Tibial nerve (tissue), 4 donors: Measurements from ENCODE around the gene ITPKB. TPM values are rescaled to one million over a fixed set of nuclear protein-coding genes. Genes with fewer than 3 reads are reported as not detected.

ENCODE experiments used
- DNase-seq, 2 donors: peaks; one replicate each; pipeline ENCODE4 v3.0.0-alpha.2; 2019; ENCODE audit warnings: low spot score in 2 of 2
- H3K27ac ChIP-seq, 4 donors: fragments of 200-600 bp; sonication (generic) in 3 of 4; one replicate each; pipeline ENCODE4 v1.5.1; 2017 to 2019; ENCODE audit warnings: mild to moderate bottlenecking in 1 of 4
- H3K27me3 ChIP-seq, 2 donors: fragments of 200-600 bp; sonication (generic) in 1 of 2; one replicate each; pipeline versions ENCODE4 v1.5.1 to v1.6.0; 2017 to 2019
- H3K36me3 ChIP-seq, 3 donors: fragments of 200-600 bp; sonication (generic); one replicate each; pipeline ENCODE4 v1.5.1; 2018 to 2019
- H3K4me1 ChIP-seq, 4 donors: fragments of 200-600 bp; sonication (generic) in 3 of 4; one replicate each; pipeline ENCODE4 v1.5.1; 2017 to 2019
- H3K4me3 ChIP-seq, 4 donors: fragments of 200-600 bp; sonication (generic) in 3 of 4; one replicate each; pipeline ENCODE4 v1.5.1; 2017 to 2019; ENCODE audit warnings: mild to moderate bottlenecking in 1 of 4, moderate library complexity in 1 of 4
- H3K9me3 ChIP-seq, 4 donors: fragments of 200-600 bp; sonication (generic) in 3 of 4; one replicate each; pipeline ENCODE4 v1.5.1; 2017 to 2019
- CTCF ChIP-seq, 5 experiments: fragments of 200-600 bp in 3 of 5; fragments of 450-650 bp in 2 of 5; sonication (generic) in 3 of 5; IDR thresholded peaks; one replicate each; pipeline ENCODE4 v1.5.1; 2016 to 2019; ENCODE audit warnings: antibody characterized with exemption in 5 of 5, mild to moderate bottlenecking in 3 of 5, moderate library complexity in 2 of 5
- EP300 ChIP-seq, 2 donors: sonication (generic); formaldehyde crosslinking; IDR thresholded peaks; one replicate each; pipeline ENCODE4 v1.6.1; 2017; ENCODE audit warnings: antibody characterized with exemption in 2 of 2, mild to moderate bottlenecking in 1 of 2
- POLR2A ChIP-seq, 2 donors: fragments of 450-650 bp; IDR thresholded peaks; one replicate each; pipeline ENCODE4 v1.6.1; 2017; ENCODE audit warnings: antibody characterized with exemption in 2 of 2, mild to moderate bottlenecking in 2 of 2, moderate library complexity in 2 of 2
- WGBS, 2 donors: methylation state at CpG; one replicate each; pipeline ENCODE4 v1.1.5; 2018; 5-methylcytosine and 5-hydroxymethylcytosine counted together
- total RNA-seq, 4 donors: library from RNA; depleted of rRNA; stranded (reverse); fragments of >200 nt; gene quantifications; one replicate each; pipeline ENCODE4 v1.1.0, GENCODE V29; 2016

The ITPKB gene
- total RNA-seq, 4 donors from 2014 or later = 49.2 to 82.0 (median 52.7) TPM

DNA sequence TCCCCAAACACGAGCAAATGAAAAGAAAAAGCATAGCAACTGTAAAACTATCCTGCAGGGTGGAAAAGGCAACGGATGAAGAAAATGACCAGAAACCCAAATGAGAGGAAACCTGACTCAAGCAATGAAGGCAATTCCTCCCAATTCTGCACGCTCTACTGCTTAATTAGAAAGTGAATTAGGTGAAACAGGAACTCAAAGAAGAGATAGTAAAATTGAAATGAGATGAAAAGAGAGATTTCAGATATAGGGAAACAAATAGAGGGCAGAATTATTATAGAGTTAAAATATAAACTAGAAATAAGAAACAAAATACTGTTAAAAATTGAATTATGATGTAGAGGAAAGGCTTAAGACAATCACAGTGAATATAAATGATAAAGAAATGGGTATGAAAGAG is 27.5 kb upstream of the ITPKB start:
- no peaks in the 10 kb centered on the region for H3K27me3 ChIP-seq
- WGBS, 2 donors = 66 to 68% methylated on average over 3 of the region's 3 CpGs
- H3K36me3 ChIP-seq = no peaks in the 10 kb centered on the region
- no peaks in the 10 kb centered on the region for H3K9me3 ChIP-seq
- no peak for TF ChIP-seq POLR2A (IDR thresholded peaks at IDR 0.05)
- no peak for TF ChIP-seq CTCF (IDR thresholded peaks at IDR 0.05)
- no peak for TF ChIP-seq EP300 (IDR thresholded peaks at IDR 0.05)
- no peak overlapping the region for H3K27ac ChIP-seq
- H3K4me1 ChIP-seq = no peaks in the 10 kb centered on the region
- DNase-seq = no peak
- H3K4me3 ChIP-seq = no peak overlapping the region

DNA sequence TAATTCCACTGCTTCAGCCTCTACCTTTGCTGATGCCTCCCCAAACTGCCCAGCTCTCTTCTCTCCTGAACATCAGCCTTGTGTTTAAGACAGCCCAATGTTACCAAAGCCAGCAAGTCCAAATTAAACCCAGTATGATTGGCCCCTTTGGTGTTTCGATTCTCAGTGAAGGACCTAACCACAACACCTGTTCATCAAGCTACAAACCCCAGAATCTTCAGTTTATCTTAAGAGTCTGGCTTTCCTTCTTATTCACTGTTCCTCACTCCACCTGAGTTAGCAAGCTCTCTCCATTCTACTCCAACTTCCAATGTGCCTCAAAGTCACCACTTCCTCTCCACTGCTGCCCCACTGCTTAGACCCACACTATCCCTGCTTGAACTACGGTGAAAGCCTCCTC is 25.5 kb upstream of the ITPKB start:
- Histone ChIP-seq H3K27me3 (no peaks in the 10 kb centered on the region), H3K9me3 (no peaks in the 10 kb centered on the region), H3K36me3 (no peaks in the 10 kb centered on the region), H3K4me1 (no peaks in the 10 kb centered on the region), H3K4me3 (no peak overlapping the region), H3K27ac (no peak overlapping the region)
- no peak for DNase-seq
- 87 to 96% methylated on average over 2 of the region's 2 CpGs for WGBS, 2 donors
- TF ChIP-seq EP300 (IDR thresholded peaks at IDR 0.05) (no peak), CTCF (IDR thresholded peaks at IDR 0.05) (no peak), POLR2A (IDR thresholded peaks at IDR 0.05) (no peak)

GRCh38 chr1:226763905-226764264 is 24.8 kb upstream of the ITPKB start:
- 35 to 44% methylated on average over 4 of the region's 4 CpGs for WGBS, 2 donors
- Histone ChIP-seq H3K36me3 (no peaks in the 10 kb centered on the region), H3K4me3 (no peak overlapping the region), H3K4me1 (no peaks in the 10 kb centered on the region), H3K27me3 (no peaks in the 10 kb centered on the region), H3K9me3 (no peaks in the 10 kb centered on the region), H3K27ac (no peak overlapping the region)
- DNase-seq = no peak
- TF ChIP-seq EP300 (IDR thresholded peaks at IDR 0.05) = no peak
- no peak for TF ChIP-seq POLR2A (IDR thresholded peaks at IDR 0.05)
- no peak for TF ChIP-seq CTCF (IDR thresholded peaks at IDR 0.05)

DNA sequence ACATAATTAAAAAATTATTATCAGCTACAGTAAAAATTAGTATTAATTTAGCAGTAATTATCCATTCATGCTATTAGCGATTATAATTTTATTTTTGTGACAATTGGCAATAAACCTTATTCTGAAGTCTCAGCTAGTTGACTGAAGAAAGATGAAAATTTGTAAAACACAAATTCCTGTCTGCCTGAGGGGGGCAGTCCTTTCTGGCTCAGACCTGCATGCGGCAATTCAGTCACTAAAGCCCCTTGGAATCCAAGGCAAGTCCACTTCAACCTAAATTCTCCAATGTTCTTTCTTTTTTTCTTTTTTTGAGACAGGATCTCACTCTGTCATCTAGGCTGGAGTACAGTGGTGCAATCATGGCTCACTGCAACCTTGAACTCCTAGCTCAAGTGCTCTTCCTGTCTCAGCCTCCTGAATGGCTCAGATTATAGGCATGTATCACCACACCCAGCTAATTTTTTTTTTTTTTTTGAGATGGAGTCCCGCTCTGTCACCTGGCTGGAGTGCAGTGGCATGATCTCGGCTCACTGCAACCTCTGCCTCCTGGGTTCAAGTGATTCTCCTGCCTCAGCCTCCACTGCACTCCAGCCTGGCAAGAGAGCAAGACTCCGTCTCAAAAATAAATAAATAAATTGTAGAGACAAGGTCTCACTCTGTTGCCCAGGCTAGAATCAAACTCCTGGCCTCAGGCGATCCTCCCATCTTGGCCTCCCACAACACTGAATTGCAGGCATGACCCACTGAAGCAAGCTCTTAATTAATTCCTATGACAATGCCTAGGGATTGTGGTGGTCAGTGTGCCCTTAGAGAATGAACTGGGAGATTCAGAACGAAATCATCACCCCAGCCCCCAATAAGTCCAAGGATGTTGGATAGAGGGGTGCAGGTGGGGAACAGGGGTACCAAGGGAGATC is 24.2 kb upstream of the ITPKB start:
- H3K36me3 ChIP-seq = no peaks in the 10 kb centered on the region
- WGBS, 2 donors = 80 to 83% methylated on average over 7 of the region's 7 CpGs
- TF ChIP-seq CTCF (IDR thresholded peaks at IDR 0.05) (no peak), POLR2A (IDR thresholded peaks at IDR 0.05) (no peak), EP300 (IDR thresholded peaks at IDR 0.05) (no peak)
- no peak overlapping the region for H3K27ac ChIP-seq
- DNase-seq = no peak
- no peaks in the 10 kb centered on the region for H3K4me1 ChIP-seq
- H3K4me3 ChIP-seq = no peak overlapping the region
- no peaks in the 10 kb centered on the region for H3K9me3 ChIP-seq
- H3K27me3 ChIP-seq = no peaks in the 10 kb centered on the region

- no peak for DNase-seq
- Histone ChIP-seq H3K9me3 (no peaks in the 10 kb centered on the region), H3K36me3 (no peaks in the 10 kb centered on the region), H3K4me3 (no peak overlapping the region), H3K27ac (no peak overlapping the region), H3K27me3 (no peaks in the 10 kb centered on the region), H3K4me1 (no peaks in the 10 kb centered on the region)
- WGBS, 2 donors = 86 to 88% methylated on average over 4 of the region's 4 CpGs
- TF ChIP-seq CTCF (IDR thresholded peaks at IDR 0.05) (no peak), POLR2A (IDR thresholded peaks at IDR 0.05) (no peak), EP300 (IDR thresholded peaks at IDR 0.05) (no peak)
Measured at GRCh38 chr1:226762055-226762454, 23.0 kb upstream of the ITPKB start.
